DOHH2 (cell line): Measurements from ENCODE around the gene UVSSA.

ENCODE experiments used
- H3F3A ChIP-seq: fragments of 200-600 bp; sonication (generic), shearing (Covaris generic); 2 replicates; pipeline ENCODE4 v1.6.0; 2016; ENCODE audit warnings: antibody characterized with exemption, mild to moderate bottlenecking; ENCODE audit not compliant: control insufficient read depth, insufficient read depth
- H3K27ac ChIP-seq: fragments of 200-600 bp; sonication (generic); 2 replicates; pipeline ENCODE4 v1.5.1; 2014; ENCODE audit warnings: low read depth, mild to moderate bottlenecking, low read length, moderate library complexity
- H3K27me3 ChIP-seq: fragments of 200-600 bp; sonication (generic); 2 replicates; pipeline ENCODE4 v1.6.1; 2014; ENCODE audit warnings: mild to moderate bottlenecking, low read length, mixed read lengths; ENCODE audit not compliant: control insufficient read depth
- H3K36me3 ChIP-seq: fragments of 200-600 bp; sonication (generic); 2 replicates; pipeline ENCODE4 v1.6.1; 2014; ENCODE audit warnings: mild to moderate bottlenecking, low read length, moderate library complexity, mixed read lengths; ENCODE audit not compliant: control insufficient read depth
- H3K4me1 ChIP-seq: fragments of 200-600 bp; sonication (generic); 2 replicates; pipeline ENCODE4 v1.6.1; 2014; ENCODE audit warnings: mild to moderate bottlenecking, low read length, mixed read lengths; ENCODE audit not compliant: control insufficient read depth
- H3K4me2 ChIP-seq: fragments of 200-600 bp; sonication (generic); 2 replicates; pipeline ENCODE4 v1.6.0; 2014; ENCODE audit warnings: mild to moderate bottlenecking, low read length, moderate library complexity
- H3K4me3 ChIP-seq: fragments of 200-600 bp; sonication (generic); 2 replicates; pipeline ENCODE4 v1.5.1; 2014; ENCODE audit warnings: mild to moderate bottlenecking, low read length, mixed read lengths
- H3K79me2 ChIP-seq: fragments of 200-600 bp; sonication (generic); 2 replicates; pipeline ENCODE4 v1.6.1; 2014; ENCODE audit warnings: mild to moderate bottlenecking, low read length, mixed read lengths; ENCODE audit not compliant: control insufficient read depth
- H3K9me2 ChIP-seq: fragments of 200-600 bp; sonication (generic); replicated peaks from 2 replicates; pipeline ENCODE4 v1.6.1; 2014; ENCODE audit warnings: mild to moderate bottlenecking, low read length, mixed read lengths; ENCODE audit not compliant: control insufficient read depth
- H3K9me3 ChIP-seq: fragments of 200-600 bp; sonication (generic); 2 replicates; pipeline ENCODE4 v1.6.1; 2014; ENCODE audit warnings: antibody characterized with exemption, low read length, mixed read lengths; ENCODE audit not compliant: control insufficient read depth, insufficient read depth
- H4K20me1 ChIP-seq: fragments of 200-600 bp; sonication (generic); 2 replicates; pipeline ENCODE4 v1.6.0; 2014; ENCODE audit warnings: low read depth, mild to moderate bottlenecking, antibody characterized with exemption, low read length, moderate library complexity; ENCODE audit not compliant: control insufficient read depth, insufficient read depth
- CTCF ChIP-seq: fragments of 200-600 bp; sonication (generic); IDR thresholded peaks from one replicate; pipeline ENCODE4 v1.5.1; 2014; ENCODE audit warnings: antibody characterized with exemption, mild to moderate bottlenecking, low read depth, low read length; ENCODE audit not compliant: poor library complexity, severe bottlenecking
- EZH2phosphoT487 ChIP-seq: fragments of 200-600 bp; sonication (generic); IDR thresholded peaks from 2 replicates; pipeline ENCODE4 v1.6.1; 2017; ENCODE audit warnings: borderline replicate concordance, mild to moderate bottlenecking, antibody characterized with exemption, low read length, moderate library complexity, mixed read lengths

The UVSSA gene

DNA sequence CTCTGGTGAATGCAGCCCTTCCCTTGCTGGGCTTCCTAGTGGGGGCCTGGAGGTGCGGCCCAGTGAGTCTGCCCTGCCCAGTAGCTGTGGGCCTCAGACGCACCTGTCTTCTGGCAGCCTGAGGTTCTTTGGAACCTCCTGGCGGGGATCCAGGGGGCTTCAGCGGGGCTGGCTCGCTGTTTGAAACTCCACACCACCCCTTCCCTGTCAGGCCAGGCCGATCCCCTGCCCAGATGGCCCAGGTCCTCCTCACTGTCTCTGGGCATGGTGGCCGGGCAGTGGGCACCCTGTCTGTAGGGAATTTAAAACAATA lies 69.9 kb downstream of the UVSSA start:
- no peaks in the 10 kb centered on the region for H4K20me1 ChIP-seq
- no peak for TF ChIP-seq CTCF
- no peak for TF ChIP-seq EZH2phosphoT487
- H3K4me1 ChIP-seq, result no peaks in the 10 kb centered on the region
- no peaks in the 10 kb centered on the region for H3K9me2 ChIP-seq
- H3K4me3 ChIP-seq, result no peak overlapping the region
- H3K27me3 ChIP-seq, result no peaks in the 10 kb centered on the region
- no peaks in the 10 kb centered on the region for H3F3A ChIP-seq
- H3K79me2 ChIP-seq, result no peaks in the 10 kb centered on the region
- H3K4me2 ChIP-seq, result no peak overlapping the region
- peaks cover 7% of the 10 kb centered on the region; the same call in 1 of the 2 replicates for H3K9me3 ChIP-seq
- no peaks in the 10 kb centered on the region for H3K36me3 ChIP-seq
- H3K27ac ChIP-seq, result no peak overlapping the region

DNA sequence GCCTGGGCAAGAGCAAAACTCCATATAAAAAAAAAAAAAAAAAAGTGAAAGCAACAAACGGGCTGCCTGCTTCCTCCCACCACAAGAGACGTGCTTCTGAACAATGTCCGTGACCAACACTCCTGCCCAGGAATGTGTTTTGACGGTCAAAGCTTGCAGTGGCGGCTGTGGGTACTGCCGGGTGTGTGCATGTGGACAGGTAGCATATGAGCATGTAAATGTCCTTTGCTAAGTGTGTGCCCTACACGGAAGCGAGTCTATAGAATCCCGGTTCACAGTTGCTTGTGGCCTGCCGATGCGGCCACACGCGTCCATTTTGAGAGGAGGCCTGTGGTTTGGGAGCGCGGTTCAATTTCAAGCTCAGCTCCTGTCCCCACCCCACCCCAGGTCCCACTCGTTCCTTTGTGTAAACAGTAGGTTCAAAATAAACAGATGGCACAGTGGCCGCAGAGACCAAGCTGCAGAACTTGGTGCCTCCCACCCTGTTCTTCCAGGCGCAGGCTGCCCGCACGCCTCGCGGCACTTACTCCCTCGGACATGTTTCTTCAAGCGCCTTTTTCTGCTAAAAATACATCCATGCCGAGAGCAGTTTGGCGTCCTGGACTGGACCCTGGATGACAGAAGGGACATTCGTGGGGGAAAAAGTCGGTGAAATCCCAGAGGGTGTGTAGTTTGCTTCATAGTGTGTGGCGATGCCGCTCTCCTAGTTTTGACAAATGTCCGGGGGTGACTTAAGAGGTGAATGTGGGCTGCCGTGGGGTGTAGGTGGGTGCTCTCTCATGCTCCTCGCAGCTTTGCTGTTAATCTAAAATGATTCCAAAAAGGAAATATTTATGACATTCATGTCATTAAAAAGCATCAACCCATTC lies 70.7 kb downstream of the UVSSA start:
- no peak overlapping the region for H3K4me3 ChIP-seq
- no peak overlapping the region for H3K4me2 ChIP-seq
- no peaks in the 10 kb centered on the region for H4K20me1 ChIP-seq
- no peaks in the 10 kb centered on the region for H3F3A ChIP-seq
- no peaks in the 10 kb centered on the region for H3K27me3 ChIP-seq
- peaks cover 7% of the 10 kb centered on the region; the same call in 1 of the 2 replicates for H3K9me3 ChIP-seq
- H3K9me2 ChIP-seq, result no peaks in the 10 kb centered on the region
- H3K79me2 ChIP-seq, result no peaks in the 10 kb centered on the region
- no peaks in the 10 kb centered on the region for H3K36me3 ChIP-seq
- H3K4me1 ChIP-seq, result no peaks in the 10 kb centered on the region
- TF ChIP-seq EZH2phosphoT487 (no peak), CTCF (no peak)
- H3K27ac ChIP-seq, result no peak overlapping the region

DNA sequence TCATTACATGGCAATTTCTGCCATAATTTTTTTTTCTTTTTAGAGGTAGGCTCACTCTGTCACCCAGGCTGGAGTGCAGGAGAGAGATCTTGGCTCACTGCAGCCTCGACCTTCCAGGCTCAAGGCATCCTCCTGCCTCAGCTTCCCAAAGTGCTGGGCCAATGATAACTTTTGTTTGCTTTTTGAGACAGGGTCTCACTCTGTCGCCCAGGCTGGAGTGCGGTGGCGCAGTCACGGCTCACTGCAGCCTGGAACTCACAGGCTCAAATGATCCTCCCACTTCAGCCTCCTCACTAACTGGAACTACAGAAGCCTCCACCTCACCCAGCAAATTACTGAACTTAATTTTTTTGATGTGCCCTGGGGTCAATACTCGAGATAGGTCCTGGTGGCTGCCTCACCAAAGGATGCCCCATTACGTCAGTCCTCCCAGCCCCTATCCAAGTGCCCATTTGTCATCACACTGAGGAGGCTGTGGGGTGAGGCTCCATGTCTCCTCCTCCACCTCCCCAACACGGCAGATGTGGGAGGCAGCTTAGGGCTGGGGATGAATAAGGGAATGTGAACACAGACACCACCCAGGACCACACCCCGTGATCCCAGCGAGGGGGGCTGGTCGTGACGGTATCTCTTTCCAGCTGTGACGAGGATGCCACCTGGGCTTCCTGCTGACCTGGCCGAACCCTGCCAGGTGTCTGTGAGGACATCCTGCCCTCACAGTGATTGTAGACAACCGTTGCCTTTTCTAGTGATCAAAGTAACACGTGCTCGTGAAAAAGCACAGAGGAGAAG lies 71.7 kb downstream of the UVSSA start:
- Histone ChIP-seq H3K27me3 (no peaks in the 10 kb centered on the region), H3F3A (no peaks in the 10 kb centered on the region), H3K9me3 (peaks cover 2% of the 10 kb centered on the region; the same call in 1 of the 2 replicates), H3K27ac (no peak overlapping the region), H3K79me2 (no peaks in the 10 kb centered on the region), H3K4me2 (no peak overlapping the region), H4K20me1 (no peaks in the 10 kb centered on the region), H3K9me2 (no peaks in the 10 kb centered on the region), H3K36me3 (no peaks in the 10 kb centered on the region), H3K4me1 (no peaks in the 10 kb centered on the region), H3K4me3 (no peak overlapping the region)
- TF ChIP-seq CTCF, result no peak
- TF ChIP-seq EZH2phosphoT487, result no peak
